HFF-Myc (cell line): ENCODE data around the gene BIK.

Experiments
- DNase-seq: peaks from one replicate; pipeline ENCODE4 v3.0.0-alpha.2; 2011; ENCODE audit warnings: low read depth; ENCODE audit errors: extremely low read depth
- H3K4me3 ChIP-seq: replicated peaks from 2 replicates; pipeline ENCODE4 v1.5.1; 2011; ENCODE audit warnings: low read depth, mild to moderate bottlenecking, control low read depth, low read length
- TF ChIP-seq, protein P1 (sequence below): IDR thresholded peaks from 2 replicates; pipeline ENCODE4 v1.5.1; 2012; ENCODE audit warnings: mild to moderate bottlenecking, low read depth, low read length, control low read depth; ENCODE audit errors: missing control alignments

Gene BIK

DNA sequence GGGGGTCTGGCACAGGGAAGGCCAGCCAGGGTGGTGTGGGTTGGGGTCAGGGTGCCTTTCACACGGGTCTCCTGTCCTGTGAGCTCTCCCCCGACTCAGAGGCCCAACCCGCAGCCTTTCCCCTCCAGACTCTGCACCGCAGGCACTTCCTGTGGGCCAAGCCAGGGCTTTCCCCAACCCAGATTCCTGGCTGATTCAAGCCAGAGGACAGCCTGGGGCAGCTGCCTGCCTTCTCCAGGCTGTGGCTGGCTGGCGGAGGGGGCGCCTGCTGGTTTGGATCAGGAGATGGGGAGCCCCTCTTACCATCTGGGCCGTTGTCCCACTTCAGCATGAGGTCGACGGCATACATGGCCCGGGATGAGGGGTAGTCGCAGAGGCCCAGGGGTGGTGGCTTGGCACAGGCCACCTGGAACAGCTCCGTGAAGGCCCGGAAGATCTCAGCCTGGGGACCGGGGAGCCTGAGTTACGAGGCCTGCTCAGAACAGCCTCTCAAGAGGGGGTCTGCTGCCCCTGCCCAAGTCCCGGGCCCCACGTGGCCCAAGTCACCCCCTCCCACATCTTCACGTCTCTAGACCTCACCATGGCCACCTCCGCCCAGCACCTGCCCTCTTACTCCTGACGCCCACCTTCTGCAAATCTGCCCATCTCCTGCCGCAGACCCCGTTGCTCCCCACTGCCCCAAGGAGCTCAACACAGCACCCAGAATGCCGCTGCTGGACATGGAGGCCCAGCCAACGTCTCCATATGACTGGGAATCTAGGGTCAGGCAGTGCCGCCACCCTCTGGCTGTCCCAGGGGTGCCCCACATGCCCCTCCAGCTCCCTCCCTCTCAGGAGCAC is 58.1 kb downstream of the BIK start:
- TF ChIP-seq, protein P1, sequence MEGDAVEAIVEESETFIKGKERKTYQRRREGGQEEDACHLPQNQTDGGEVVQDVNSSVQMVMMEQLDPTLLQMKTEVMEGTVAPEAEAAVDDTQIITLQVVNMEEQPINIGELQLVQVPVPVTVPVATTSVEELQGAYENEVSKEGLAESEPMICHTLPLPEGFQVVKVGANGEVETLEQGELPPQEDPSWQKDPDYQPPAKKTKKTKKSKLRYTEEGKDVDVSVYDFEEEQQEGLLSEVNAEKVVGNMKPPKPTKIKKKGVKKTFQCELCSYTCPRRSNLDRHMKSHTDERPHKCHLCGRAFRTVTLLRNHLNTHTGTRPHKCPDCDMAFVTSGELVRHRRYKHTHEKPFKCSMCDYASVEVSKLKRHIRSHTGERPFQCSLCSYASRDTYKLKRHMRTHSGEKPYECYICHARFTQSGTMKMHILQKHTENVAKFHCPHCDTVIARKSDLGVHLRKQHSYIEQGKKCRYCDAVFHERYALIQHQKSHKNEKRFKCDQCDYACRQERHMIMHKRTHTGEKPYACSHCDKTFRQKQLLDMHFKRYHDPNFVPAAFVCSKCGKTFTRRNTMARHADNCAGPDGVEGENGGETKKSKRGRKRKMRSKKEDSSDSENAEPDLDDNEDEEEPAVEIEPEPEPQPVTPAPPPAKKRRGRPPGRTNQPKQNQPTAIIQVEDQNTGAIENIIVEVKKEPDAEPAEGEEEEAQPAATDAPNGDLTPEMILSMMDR, result no peak
- no peak for DNase-seq
- H3K4me3 ChIP-seq, result no peak overlapping the region

DNA sequence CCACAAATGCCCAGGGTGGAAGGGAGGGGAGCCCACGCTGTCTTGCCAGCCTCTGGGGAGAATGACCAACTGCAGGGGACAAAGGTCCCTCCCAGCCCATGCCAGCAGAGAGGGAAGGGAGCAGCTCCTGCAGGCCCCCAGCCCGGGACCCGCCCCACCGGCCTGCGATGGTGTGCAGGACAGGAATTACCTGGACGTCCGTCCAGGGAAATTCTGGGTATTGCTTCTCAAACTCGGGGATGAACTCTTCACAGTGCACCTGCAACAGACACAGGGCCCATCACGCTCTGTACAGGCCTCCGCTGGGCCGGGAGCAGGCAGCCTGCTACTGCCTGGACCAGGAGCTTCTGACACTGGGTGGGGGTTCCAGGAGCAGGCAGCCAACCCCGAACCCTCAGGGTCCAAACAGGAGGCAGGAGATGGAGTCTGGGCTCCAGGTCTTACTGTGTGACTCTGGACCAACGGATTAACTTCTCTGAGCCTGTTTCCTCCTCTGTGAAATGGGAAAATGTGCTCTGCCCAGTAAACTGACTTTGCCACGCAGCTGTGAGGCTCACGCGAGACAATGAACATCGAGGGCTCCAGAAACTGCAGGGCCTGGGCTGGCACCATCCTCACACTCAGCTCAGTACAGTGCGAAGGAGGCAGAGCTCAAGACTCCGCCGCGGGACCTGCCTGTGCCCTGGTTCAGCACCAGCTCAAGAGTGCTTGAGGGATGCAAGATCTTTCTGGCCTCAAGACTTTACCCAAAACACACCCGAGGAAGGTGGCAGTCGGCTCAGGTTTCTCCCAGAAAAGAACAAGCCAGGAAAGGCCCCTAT is 59.0 kb downstream of the BIK start:
- TF ChIP-seq, protein P1, result no peak

DNA sequence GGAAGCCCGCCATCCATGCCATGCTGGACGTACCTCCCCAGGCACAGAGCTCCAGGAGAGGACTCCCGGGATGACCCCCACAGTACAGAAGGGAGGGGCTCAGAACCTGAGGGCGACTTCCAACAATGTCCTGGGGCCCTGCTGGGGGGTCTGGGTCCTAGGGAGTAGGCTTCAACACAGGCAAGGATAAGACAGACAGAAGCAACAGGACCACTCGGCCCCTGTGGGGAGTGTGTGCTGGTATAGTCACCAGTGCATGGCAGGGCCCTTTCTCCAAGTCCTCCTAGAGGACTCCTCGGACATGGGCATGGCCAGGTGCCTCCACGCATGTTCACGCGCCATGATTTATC is 59.6 kb downstream of the BIK start:
- H3K4me3 ChIP-seq, result no peak overlapping the region
- TF ChIP-seq, protein P1, result no peak
- DNase-seq, result no peak

More for the DNA sequence above, 59.0 kb downstream of the BIK start:
- no peak overlapping the region for H3K4me3 ChIP-seq
- DNase-seq, result no peak

DNA sequence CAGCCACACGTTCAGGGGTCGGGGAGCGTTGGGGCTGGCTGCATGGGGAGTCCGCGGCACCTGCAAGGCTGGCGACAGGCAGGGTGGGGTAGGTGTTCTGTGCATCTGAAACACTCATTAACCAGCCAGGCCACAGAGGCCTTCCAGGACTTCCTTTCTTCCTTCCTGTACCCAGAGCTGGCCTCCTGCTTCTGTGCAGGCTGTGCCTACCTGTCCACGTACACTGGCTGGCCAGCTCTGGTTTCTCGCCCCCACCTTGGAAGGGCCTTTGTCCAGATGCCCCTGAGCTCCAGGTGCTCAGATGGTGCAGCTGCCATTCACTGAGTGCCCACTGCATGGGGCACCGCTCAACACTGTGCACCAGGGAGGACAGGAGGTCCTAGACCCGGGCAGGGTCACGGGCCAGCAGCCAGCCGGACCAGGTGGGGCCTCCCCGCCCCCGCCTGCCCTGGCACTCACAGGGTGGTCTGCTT is 60.5 kb downstream of the BIK start:
- TF ChIP-seq, protein P1, result no peak
- H3K4me3 ChIP-seq, result no peak overlapping the region
- no peak for DNase-seq

DNA sequence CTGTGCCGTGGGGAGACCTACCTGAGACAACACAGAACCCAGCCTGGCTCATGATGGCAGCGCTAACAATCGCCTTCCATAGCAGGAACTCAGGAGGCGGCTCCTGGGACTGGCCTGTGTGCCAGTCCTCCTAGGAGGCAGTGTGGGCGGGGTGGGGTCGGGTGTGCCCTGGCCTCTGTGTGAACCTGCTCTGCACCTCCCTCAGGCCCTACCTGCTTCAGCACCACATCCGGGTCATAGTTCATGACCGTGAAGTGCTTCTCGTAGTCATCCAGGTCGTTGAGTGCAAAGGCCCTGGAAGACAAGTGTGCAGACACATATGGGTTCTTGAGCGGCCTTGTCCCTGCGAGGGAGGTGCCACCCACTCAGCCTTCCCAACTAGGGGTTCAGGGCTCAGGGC is 61.1 kb downstream of the BIK start:
- TF ChIP-seq, protein P1, result no peak
- H3K4me3 ChIP-seq, result no peak overlapping the region
- DNase-seq, result no peak

DNA sequence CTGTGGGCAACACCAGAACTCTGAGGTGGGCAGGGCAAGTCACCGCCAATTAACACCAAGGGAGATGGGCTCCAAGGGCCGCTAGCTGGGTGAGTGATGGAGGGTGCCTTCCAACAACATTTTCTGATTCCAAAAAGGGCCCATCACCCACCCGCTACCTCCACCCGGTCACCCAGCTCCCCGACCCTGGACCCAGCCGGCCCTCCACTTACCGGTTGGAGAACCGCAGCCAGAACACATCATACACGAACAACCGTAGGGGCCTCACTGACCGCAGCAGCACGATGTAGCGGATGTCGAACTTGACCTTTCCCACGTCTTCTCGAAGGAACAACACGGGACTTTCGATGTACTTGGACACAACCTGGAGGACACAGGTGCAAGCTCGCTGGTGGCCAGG is 61.6 kb downstream of the BIK start:
- DNase-seq, result no peak
- H3K4me3 ChIP-seq, result no peak overlapping the region
- TF ChIP-seq, protein P1, result no peak
